ENCODE data around the gene OOSP4A.
"Not testable (repeated sequence)": the region's sequence is repeated elsewhere in the genome, so short reads cannot be mapped to it uniquely, and the experiment has no call there.

The OOSP4A gene

DNA sequence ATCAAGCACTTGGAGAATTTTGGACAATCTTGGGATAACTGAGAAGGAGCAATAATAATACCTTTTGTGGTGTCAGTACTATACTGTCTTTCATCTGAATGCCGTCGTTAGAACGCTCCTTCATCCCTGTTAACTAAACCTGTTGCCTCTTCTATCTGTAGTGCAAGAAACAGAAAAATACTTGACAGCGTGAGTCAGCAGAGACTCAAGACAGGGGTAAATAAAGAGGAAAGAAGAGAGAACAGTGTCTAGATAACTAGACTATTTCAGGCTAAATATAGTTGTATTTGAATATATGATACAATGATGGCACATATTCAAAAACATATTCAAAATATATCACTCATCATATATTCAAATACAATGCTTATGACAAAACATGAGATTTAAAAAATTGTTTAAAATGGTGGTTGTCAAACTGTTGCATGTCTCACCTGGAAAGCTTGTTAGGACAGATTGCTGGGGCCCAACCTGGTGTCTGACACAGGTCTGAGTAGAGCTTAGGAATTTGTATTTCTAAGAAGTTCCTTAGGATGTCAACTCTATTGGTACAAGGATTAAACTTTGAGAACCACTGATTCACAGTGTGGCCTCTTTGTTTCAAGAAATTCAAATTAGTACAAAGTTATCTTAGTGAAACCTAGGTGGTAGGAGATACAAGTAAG is 17.4 kb downstream of the OOSP4A start:
- DNase-seq (ENCODE audit: low read depth), result no peak

- not testable (repeated sequence) for DNase-seq (ENCODE audit: low read depth)
Measured at GRCh38 chr11:59982037-59982436, 18.2 kb downstream of the OOSP4A start.

GRCh38 chr11:59983212-59983611 is 19.4 kb downstream of the OOSP4A start:
- no peak for DNase-seq (ENCODE audit: low read depth)

GRCh38 chr11:59984368-59984767 is 20.5 kb downstream of the OOSP4A start:
- DNase-seq (ENCODE audit: low read depth), result no peak

GRCh38 chr11:59990421-59990820 is 26.6 kb downstream of the OOSP4A start:
- no peak for DNase-seq (ENCODE audit: low read depth)

- no peak for DNase-seq (ENCODE audit: low read depth)
Measured at GRCh38 chr11:59992425-59992824, 28.6 kb downstream of the OOSP4A start.

GRCh38 chr11:59997800-59998199 is 34.0 kb downstream of the OOSP4A start:
- DNase-seq (ENCODE audit: low read depth), result no peak

DNA sequence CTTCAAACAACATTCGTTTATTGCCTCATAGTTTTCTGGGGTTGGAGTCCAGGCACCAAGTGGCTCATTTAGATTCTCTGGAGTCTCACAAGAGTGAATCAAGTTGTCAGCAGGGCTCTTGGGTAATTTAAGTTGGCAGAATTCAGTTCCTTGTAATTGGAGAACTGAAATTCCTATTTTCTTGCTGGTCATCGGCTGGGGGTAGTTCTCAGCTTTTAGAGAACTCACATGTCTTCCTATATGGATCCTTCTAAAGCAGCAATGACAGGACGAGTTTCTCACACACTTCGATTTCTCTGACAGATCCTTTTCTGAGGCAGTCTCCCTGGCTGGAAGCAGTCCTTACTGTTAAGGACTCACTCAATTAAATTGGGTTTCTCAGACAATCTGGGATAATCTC is 35.9 kb downstream of the OOSP4A start:
- DNase-seq (ENCODE audit: low read depth), result no peak

GRCh38 chr11:60003729-60004128 is 39.9 kb downstream of the OOSP4A start:
- DNase-seq (ENCODE audit: low read depth), result no peak

DNA sequence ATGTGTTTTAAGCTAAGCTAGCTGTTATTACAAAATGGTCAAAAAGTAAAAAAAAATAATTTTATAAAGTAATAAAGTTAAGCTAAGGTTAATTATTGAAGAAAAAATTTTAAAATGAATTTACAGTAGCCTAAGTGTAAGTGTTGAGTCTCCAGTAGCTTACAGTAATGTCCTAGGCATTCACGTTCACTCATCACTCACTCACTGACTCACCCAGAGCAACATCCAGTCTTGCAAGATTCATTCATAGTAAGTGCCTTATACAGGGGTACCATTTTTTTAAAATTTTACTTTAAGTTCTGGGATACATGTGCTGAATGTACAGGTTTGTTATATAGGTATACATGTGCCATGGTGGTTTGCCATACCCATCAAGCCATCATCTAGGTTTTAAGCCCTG is 41.5 kb downstream of the OOSP4A start:
- no peak for DNase-seq (ENCODE audit: low read depth)

DNA sequence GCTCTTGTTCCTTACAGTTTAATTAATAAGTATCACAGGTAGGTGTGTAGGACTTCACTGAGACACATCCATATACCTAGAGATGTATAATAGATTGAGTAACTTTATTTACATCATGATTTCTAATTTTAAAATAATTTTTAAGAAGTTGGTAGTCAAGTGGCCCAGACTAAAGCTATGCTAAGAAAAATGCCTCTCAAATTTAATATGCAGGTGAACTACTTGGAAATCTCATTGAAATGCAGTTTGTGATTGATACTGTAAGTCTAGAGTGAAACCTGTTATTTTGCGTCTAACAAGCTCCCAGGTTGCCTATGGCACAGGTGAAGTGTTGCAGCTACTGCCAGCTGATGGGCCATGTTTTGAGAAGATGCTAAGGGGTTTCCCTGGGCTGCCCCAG is 53.0 kb downstream of the OOSP4A start, which contains the start of gene OOSP4B:
OOSP4B (plus strand) TSS at position 301 of the 400 bp plus-strand sequence.
- no peak for DNase-seq (ENCODE audit: low read depth)

GRCh38 chr11:60018058-60018457 is 54.2 kb downstream of the OOSP4A start:
- DNase-seq (ENCODE audit: low read depth), result no peak
